Omental fat pad (tissue), 4 donors: ENCODE measurements around the gene TOR2A. TPM values are rescaled to one million over a fixed set of nuclear protein-coding genes. Genes with fewer than 3 reads are reported as not detected.

Source experiments
- ATAC-seq: fragments of 150-250 bp; one replicate; pipeline ENCODE4 v1.9.1; 2016; ENCODE audit warnings: mild to moderate bottlenecking, moderate library complexity; ENCODE audit not compliant: low FRiP score
- DNase-seq: peaks from one replicate; pipeline ENCODE4 v3.0.0-alpha.2; 2019; ENCODE audit warnings: low spot score
- CTCF ChIP-seq, 3 donors: fragments of 450-650 bp; IDR thresholded peaks; one replicate each; pipeline ENCODE4 v1.5.1; 2016 to 2017; ENCODE audit warnings: antibody characterized with exemption in 3 of 3, mild to moderate bottlenecking in 3 of 3, moderate library complexity in 2 of 3
- total RNA-seq, 4 donors: library from RNA; depleted of rRNA; stranded (reverse); fragments of >200 nt; gene quantifications; one replicate each; pipeline ENCODE4 v1.1.0, GENCODE V29; 2016

Gene TOR2A
- total RNA-seq, 4 donors from 2014 or later: 6.2 to 15.8 (median 11.0) TPM

GRCh38 chr9:127730799-127731410 lies 4.2 kb downstream of the TOR2A start:
- TF ChIP-seq CTCF (IDR thresholded peaks at IDR 0.05): no peak
- no peak for DNase-seq
- ATAC-seq: no peak

GRCh38 chr9:127730262-127730661 lies 4.8 kb downstream of the TOR2A start:
- ATAC-seq (no peak), DNase-seq (no peak)
- TF ChIP-seq CTCF (IDR thresholded peaks at IDR 0.05): no peak

GRCh38 chr9:127729522-127730256 lies 5.4 kb downstream of the TOR2A start:
- DNase-seq: no peak
- ATAC-seq: no peak
- no peak for TF ChIP-seq CTCF (IDR thresholded peaks at IDR 0.05)

GRCh38 chr9:127728808-127729207 lies 6.3 kb downstream of the TOR2A start:
- no peak for ATAC-seq
- no peak for DNase-seq
- TF ChIP-seq CTCF (IDR thresholded peaks at IDR 0.05): no peak

- no peak for DNase-seq
- ATAC-seq: no peak
- no peak for TF ChIP-seq CTCF (IDR thresholded peaks at IDR 0.05)
These were observed 8.2 kb downstream of the TOR2A start for GRCh38 chr9:127726871-127727270.

GRCh38 chr9:127724012-127724411 lies 11.1 kb downstream of the TOR2A start:
- DNase-seq (no peak), ATAC-seq (peak; percentile 21)
- no peak for TF ChIP-seq CTCF (IDR thresholded peaks at IDR 0.05)

GRCh38 chr9:127723444-127723843 lies 11.7 kb downstream of the TOR2A start:
- peak; percentile 50 for ATAC-seq
- no peak for DNase-seq
- no peak for TF ChIP-seq CTCF (IDR thresholded peaks at IDR 0.05)
